Measurements from ENCODE around the gene GZMM.

GRCh38 chr19:591099-591958 is 47.5 kb downstream of the GZMM start:
- TF ChIP-seq CTCF (IDR thresholded peaks at IDR 0.05 in 4 of 5, conservative IDR thresholded peaks at IDR 0.05 in 1 of 5) (no peak), POLR2A (IDR thresholded peaks at IDR 0.05) (no peak)

Data from gastrocnemius medialis (tissue), 4 donors.